AG04450 (cell line): ENCODE results near the gene SECTM1. TPM values are rescaled to one million over a fixed set of nuclear protein-coding genes. Genes with fewer than 3 reads are reported as not detected.
A peak's percentile ranks its signal among the peaks of the same experiment; 100 is the strongest.

ENCODE experiments used
- CTCF ChIA-PET: fragments of 300-600, 350-600 bp; formaldehyde crosslinking; extraction: SDS; loops from one replicate; lab custom pipeline; 2022; ENCODE audit warnings: antibody characterized with exemption, inconsistent platforms; lab: Charles Lee
- POLR2A ChIA-PET: fragments of 350-600 bp; formaldehyde crosslinking; extraction: SDS; loops from one replicate; lab custom pipeline; 2021; ENCODE audit warnings: antibody characterized with exemption, inconsistent platforms; lab: Yijun Ruan, JAX
- DNase-seq: peaks from one replicate; pipeline ENCODE4 v3.0.0-alpha.2; 2011; ENCODE audit warnings: low read depth, low spot score
- H3K27ac ChIP-seq: one replicate; pipeline ENCODE4 v1.5.1; 2012; ENCODE audit warnings: low read depth, low read length, control low read depth
- H3K27me3 ChIP-seq: one replicate; pipeline ENCODE4 v1.6.0; 2012; ENCODE audit warnings: low read length; ENCODE audit not compliant: control insufficient read depth, insufficient read depth
- H3K4me3 ChIP-seq: 2 replicates; pipeline ENCODE4 v1.5.1; 2011; ENCODE audit warnings: mild to moderate bottlenecking, low read depth, low read length, control low read depth
- H3K9me3 ChIP-seq: 2 replicates; pipeline ENCODE4 v1.5.1; 2012; ENCODE audit warnings: low read length; ENCODE audit not compliant: control insufficient read depth, insufficient read depth
- polyA plus RNA-seq: library from polyadenylated mRNA; depleted of rRNA; stranded (reverse); fragments of >200 nt; gene quantifications from 2 replicates; pipeline ENCODE4 v1.2.3, GENCODE V29; 2011
- TF ChIP-seq, protein P1 (sequence below): IDR thresholded peaks from 2 replicates; pipeline ENCODE4 v1.5.1; 2011; ENCODE audit warnings: low read depth, low read length, control low read depth, inconsistent platforms

Gene SECTM1
- polyA plus RNA-seq, 1 experiment, result 8.0 TPM

DNA sequence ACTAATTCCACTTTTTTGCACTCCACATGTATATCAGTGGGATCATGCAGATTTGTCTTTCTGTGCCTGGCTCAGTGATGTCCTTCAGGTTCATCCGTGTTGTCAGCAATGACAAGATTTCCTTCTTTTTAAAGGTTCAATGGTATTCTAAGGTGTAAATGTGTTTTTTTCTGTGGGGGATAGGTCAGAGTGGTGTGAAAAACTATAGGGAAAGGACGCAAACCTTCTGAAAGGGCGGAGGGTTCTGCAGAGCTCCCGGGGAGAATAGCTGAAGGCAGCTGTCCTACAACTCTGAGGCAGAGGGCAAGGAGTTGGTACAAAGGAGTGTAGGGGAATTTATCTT lies 38.1 kb downstream of the SECTM1 start:
- TF ChIP-seq, protein P1, sequence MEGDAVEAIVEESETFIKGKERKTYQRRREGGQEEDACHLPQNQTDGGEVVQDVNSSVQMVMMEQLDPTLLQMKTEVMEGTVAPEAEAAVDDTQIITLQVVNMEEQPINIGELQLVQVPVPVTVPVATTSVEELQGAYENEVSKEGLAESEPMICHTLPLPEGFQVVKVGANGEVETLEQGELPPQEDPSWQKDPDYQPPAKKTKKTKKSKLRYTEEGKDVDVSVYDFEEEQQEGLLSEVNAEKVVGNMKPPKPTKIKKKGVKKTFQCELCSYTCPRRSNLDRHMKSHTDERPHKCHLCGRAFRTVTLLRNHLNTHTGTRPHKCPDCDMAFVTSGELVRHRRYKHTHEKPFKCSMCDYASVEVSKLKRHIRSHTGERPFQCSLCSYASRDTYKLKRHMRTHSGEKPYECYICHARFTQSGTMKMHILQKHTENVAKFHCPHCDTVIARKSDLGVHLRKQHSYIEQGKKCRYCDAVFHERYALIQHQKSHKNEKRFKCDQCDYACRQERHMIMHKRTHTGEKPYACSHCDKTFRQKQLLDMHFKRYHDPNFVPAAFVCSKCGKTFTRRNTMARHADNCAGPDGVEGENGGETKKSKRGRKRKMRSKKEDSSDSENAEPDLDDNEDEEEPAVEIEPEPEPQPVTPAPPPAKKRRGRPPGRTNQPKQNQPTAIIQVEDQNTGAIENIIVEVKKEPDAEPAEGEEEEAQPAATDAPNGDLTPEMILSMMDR, result no peak
- Histone ChIP-seq H3K27ac (no peak overlapping the region), H3K9me3 (peaks cover 5% of the 10 kb centered on the region; the same call in 1 of the 2 replicates), H3K4me3 (no peak overlapping the region), H3K27me3 (no peaks in the 10 kb centered on the region)
- no peak for DNase-seq
- ChIA-PET POLR2A (no interaction called here), CTCF (interaction anchor here (0.6 kb wide), 1 partner anchor 129 kb away, joined by 3 read pairs; no protein-coding TSS in a partner anchor)

DNA sequence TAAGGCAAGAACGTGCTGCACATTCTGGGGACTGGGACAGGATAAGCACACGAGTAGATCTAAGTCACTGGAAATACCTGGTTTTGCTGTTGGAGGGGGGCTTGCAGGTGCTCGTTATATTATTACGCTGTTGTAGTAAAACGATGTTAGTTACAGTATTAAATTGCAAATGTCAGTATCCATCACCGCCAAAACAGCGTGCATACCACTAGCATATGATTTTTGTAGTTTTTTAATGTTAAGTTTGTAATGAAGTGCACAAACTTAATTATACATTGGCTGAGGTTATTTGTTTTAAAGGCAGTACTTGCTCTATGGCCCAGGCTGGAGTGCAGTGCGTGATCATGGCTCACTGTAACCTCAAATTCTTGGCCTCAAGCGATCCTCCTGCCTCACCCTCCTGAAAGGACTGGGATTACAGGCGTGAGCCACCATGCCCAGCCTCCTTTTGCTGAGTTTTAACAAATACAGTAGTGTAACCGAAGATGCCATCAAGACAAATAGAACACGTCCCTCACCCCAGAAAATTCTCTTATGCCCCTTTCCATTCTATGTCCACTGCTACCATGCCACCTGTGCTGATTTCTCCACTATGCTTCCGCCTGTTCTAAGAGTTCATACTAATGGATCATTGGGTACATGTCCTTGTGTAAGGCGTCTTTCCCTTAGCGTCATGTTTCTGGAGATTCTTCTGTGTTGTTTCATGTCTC lies 39.3 kb downstream of the SECTM1 start:
- ChIA-PET CTCF (no interaction called here), POLR2A (interaction anchor here (0.8 to 1.8 kb wide), 3 partner anchors 9 to 21 kb away, joined by 3 to 8 read pairs (median 4); partner anchors contain the start of gene CSNK1D)
- Histone ChIP-seq H3K27ac (peak overlapping the region; percentile 57), H3K27me3 (no peaks in the 10 kb centered on the region), H3K9me3 (peaks cover 5% of the 10 kb centered on the region; the same call in 1 of the 2 replicates), H3K4me3 (peak overlapping the region; percentile 49)
- no peak for DNase-seq
- TF ChIP-seq, protein P1, result no peak

DNA sequence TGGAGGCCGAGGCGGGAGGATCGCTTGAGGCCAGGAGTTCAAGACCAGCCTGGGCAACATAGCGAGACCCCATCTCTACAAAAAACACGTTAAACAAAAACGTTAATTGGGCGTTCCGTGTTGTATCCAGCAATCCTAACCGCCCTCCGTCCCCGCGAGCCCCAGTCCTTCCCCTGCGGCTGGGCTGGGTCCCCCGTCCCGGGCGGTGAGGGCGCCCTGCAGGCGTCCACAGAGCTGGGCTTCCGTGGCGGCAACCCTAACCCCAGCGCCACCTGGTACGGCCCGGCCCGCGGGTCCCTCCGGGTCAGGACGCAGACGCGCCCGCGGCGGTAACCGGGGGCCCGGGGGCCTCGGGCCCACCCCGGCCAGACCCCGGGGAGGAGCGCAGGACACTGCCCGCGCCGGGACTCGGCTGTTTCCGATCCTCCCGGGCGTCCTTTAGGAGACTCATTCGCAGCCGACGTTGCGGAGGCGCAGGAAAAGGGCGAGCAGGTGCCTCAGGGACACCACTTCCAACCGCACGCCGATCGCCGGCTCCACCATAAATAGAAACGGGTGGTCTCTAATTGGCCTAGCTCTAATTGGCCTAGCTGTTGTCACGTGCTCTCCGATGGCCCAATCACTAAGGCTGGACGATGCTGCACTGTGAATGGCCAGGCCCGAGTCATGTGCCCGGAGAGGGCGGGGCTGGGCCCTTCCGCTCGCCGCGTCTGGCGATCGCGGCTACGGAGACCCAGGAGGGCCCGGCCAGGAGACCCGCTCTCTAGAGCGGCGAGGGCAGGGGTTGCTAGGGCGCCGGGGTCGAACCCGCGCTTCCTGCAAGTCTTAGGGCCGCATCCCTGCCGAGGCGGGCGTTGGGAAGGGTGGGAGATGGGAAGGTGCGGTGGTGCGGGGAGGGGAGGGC lies 41.1 kb downstream of the SECTM1 start:
- CTCF ChIA-PET, result no interaction called here

DNA sequence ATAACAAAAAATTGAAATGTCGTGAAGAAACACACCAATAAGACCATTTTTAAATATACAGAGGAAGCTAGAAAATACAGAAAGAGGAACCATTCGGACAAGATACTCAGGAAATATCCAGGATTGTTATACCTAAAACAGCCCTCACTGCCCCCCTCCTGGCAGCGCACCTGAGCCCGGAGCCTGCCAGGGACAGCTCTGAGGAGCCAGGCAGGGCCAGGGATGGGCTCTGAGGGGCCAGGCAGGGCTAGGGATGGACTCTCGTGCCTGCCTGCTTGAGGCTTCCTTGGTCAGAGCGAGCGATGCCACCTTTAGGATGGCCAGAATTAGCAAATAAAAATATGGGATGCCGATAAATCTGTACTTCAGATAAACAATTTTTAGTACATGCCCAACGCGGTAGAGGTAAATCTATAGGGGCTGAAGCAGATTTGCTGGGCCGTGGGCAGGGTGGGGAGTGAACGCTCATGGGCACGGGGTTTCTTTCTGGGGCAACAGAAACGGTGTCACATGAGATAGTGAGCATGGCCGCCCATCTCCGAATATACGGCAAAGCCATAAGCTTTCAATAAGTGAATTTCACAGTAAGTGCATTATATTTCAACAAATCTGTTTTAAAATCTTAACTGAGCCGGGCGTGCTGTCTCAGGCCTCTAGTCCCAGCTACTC lies 41.9 kb downstream of the SECTM1 start:
- POLR2A ChIA-PET, result interaction anchor here (1.6 kb wide), 1 partner anchor 8 kb away, joined by 11 read pairs; no protein-coding TSS in a partner anchor
- CTCF ChIA-PET, result interaction anchor here (0.9 kb wide), 1 partner anchor 123 kb away, joined by 3 read pairs; no protein-coding TSS in a partner anchor
- no peaks in the 10 kb centered on the region for H3K27me3 ChIP-seq
- peaks cover 8% of the 10 kb centered on the region for H3K9me3 ChIP-seq
- peak overlapping the region; percentile 80 for H3K4me3 ChIP-seq
- TF ChIP-seq, protein P1, result no peak
- H3K27ac ChIP-seq, result no peak overlapping the region
- no peak for DNase-seq

More for the DNA sequence above, 41.1 kb downstream of the SECTM1 start:
- Histone ChIP-seq H3K27me3 (no peaks in the 10 kb centered on the region), H3K4me3 (peak overlapping the region; percentile 80), H3K27ac (peak overlapping the region; percentile 94), H3K9me3 (peaks cover 5% of the 10 kb centered on the region; the same call in 1 of the 2 replicates)
- POLR2A ChIA-PET, result interaction anchor here (0.6 to 1.8 kb wide), 6 partner anchors 9 to 172 kb away, joined by 3 to 11 read pairs (median 6); partner anchors contain the start of gene CSNK1D
- DNase-seq, result peak; percentile 95
- TF ChIP-seq, protein P1, result no peak
